Natural killer cell (primary cell): ENCODE results near the gene SLCO2A1. TPM values are rescaled to one million over a fixed set of nuclear protein-coding genes. Genes with fewer than 3 reads are reported as not detected.

Experiments
- ATAC-seq, 3 donors: fragments of 150-1000 bp in 2 of 3; fragments of 200-7000 bp in 1 of 3; cut with Tn5 transposase; 1 replicate in 1 of 3; 2 replicates in 2 of 3; pipeline ENCODE4 v1.10.0; 2021; ENCODE audit warnings: mild to moderate bottlenecking in 2 of 3, moderate library complexity in 2 of 3
- DNase-seq, 2 donors: peaks; one replicate each; pipeline versions ENCODE4 v3.0.0 to v3.0.0-alpha.2; 2013 to 2021; ENCODE audit warnings: mixed read lengths in 1 of 2
- H3K27ac ChIP-seq: one replicate; pipeline ENCODE4 v1.5.1; 2013; ENCODE audit warnings: mild to moderate bottlenecking, low read length
- H3K27me3 ChIP-seq: one replicate; pipeline ENCODE4 v1.6.1; 2013; ENCODE audit warnings: low read length; ENCODE audit not compliant: control insufficient read depth, insufficient read depth
- H3K36me3 ChIP-seq: one replicate; pipeline ENCODE4 v1.6.1; 2013; ENCODE audit warnings: low read length; ENCODE audit not compliant: control insufficient read depth, insufficient read depth
- H3K4me1 ChIP-seq: one replicate; pipeline ENCODE4 v1.6.1; 2013; ENCODE audit warnings: low read length; ENCODE audit not compliant: control insufficient read depth, insufficient read depth
- H3K4me3 ChIP-seq: one replicate; pipeline ENCODE4 v1.5.1; 2013; ENCODE audit warnings: low read length
- H3K9me3 ChIP-seq: one replicate; pipeline ENCODE4 v1.6.1; 2013; ENCODE audit warnings: low read length; ENCODE audit not compliant: control insufficient read depth, insufficient read depth
- H3K27ac Mint-ChIP-seq, 2 donors: one replicate each; pipeline ENCODE4 v1.8.0; 2022; ENCODE audit warnings: mild to moderate bottlenecking in 2 of 2, mixed read lengths in 2 of 2, moderate library complexity in 1 of 2
- H3K27me3 Mint-ChIP-seq, 2 donors: one replicate each; pipeline ENCODE4 v1.8.0; 2022; ENCODE audit warnings: low read depth in 2 of 2, mixed read lengths in 2 of 2
- H3K36me3 Mint-ChIP-seq: one replicate; pipeline ENCODE4 v1.8.0; 2022; ENCODE audit warnings: mixed read lengths
- H3K4me1 Mint-ChIP-seq, 2 donors: one replicate each; pipeline ENCODE4 v1.8.0; 2022; ENCODE audit warnings: mixed read lengths in 2 of 2
- H3K4me3 Mint-ChIP-seq: one replicate; pipeline ENCODE4 v1.8.0; 2022; ENCODE audit warnings: mild to moderate bottlenecking, moderate library complexity, mixed read lengths
- H3K9me3 Mint-ChIP-seq, 2 donors: one replicate each; pipeline ENCODE4 v1.8.0; 2022; ENCODE audit warnings: mixed read lengths in 2 of 2
- WGBS: methylation state at CpG from one replicate; pipeline ENCODE4 v1.1.7; 2013; ENCODE audit warnings: missing lambda C conversion rate; ENCODE audit not compliant: insufficient coverage; 5-methylcytosine and 5-hydroxymethylcytosine counted together
- intact Hi-C: fragments of 100-400 bp; cut with micrococcal nuclease; formaldehyde crosslinking; loops from one replicate; pipeline ENCODE4 v1.14.2; 2022
- total RNA-seq, 4 donors: library from RNA; stranded (reverse); fragments of 120-200 nt in 1 of 4; gene quantifications; one replicate each; pipeline versions ENCODE4 v1.2.3 to v1.2.4, GENCODE V29; 2013 to 2022
- TF ChIP-seq, protein P1 (sequence below): fragments of 200-600 bp; IDR thresholded peaks from one replicate; pipeline ENCODE4 v1.8.0; 2022; ENCODE audit warnings: antibody characterized with exemption

The SLCO2A1 gene
- total RNA-seq, 3 donors from 2014 or later (not counting 1 experiment from before 2014, with no cell fraction given), result not detected

DNA sequence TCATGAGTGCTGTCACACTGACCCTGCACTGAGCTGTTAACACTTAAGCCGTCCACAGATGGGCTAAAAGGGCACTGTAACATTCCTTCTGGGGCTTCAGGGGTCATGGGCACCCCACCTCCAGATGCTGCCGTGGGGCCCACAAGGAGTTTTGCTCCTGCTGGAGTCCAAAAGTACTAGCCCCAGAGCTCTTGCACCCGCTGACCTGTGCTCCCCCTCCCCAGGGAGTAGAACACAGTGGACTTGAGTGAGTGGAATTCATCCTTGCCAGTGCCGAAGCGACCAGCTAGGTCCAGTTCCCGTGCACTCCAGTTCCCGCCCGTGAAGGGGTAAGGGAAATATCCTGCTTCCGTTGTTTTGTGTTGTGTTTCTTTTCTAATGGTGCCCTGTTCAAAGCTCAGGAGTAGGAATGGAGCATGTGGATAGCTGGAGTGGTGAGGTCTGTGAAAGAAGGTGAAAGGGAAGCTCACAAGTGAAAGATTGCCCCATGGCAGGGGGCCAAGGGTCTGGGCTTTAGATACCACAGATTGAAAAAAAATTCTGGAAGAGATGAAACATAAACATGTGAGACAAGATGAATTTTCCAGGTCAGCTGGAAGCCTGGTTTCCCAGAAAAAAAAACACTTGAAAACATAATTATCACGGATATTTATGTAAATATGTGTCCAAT lies 36.6 kb downstream of the SLCO2A1 start:
- TF ChIP-seq, protein P1, sequence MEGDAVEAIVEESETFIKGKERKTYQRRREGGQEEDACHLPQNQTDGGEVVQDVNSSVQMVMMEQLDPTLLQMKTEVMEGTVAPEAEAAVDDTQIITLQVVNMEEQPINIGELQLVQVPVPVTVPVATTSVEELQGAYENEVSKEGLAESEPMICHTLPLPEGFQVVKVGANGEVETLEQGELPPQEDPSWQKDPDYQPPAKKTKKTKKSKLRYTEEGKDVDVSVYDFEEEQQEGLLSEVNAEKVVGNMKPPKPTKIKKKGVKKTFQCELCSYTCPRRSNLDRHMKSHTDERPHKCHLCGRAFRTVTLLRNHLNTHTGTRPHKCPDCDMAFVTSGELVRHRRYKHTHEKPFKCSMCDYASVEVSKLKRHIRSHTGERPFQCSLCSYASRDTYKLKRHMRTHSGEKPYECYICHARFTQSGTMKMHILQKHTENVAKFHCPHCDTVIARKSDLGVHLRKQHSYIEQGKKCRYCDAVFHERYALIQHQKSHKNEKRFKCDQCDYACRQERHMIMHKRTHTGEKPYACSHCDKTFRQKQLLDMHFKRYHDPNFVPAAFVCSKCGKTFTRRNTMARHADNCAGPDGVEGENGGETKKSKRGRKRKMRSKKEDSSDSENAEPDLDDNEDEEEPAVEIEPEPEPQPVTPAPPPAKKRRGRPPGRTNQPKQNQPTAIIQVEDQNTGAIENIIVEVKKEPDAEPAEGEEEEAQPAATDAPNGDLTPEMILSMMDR, result no peak
- no peak for DNase-seq
- no peak overlapping the region for H3K4me3 Mint-ChIP-seq
- no peak overlapping the region for H3K4me3 ChIP-seq
- H3K27me3 ChIP-seq, result no peaks in the 10 kb centered on the region
- no peaks in the 10 kb centered on the region for H3K36me3 Mint-ChIP-seq
- no peak overlapping the region for H3K27ac ChIP-seq
- no peak for ATAC-seq
- no peak overlapping the region for H3K27ac Mint-ChIP-seq
- no peaks in the 10 kb centered on the region for H3K9me3 ChIP-seq
- peaks cover 0 to 8% of the 10 kb centered on the region in 2 donors for H3K27me3 Mint-ChIP-seq
- H3K4me1 Mint-ChIP-seq, result peaks cover under 1 to 4% of the 10 kb centered on the region in 2 donors
- intact Hi-C loops, result no loop called here
- no peaks in the 10 kb centered on the region for H3K36me3 ChIP-seq
- H3K4me1 ChIP-seq, result peaks cover 4% of the 10 kb centered on the region
- no peaks in the 10 kb centered on the region for H3K9me3 Mint-ChIP-seq
- 86% methylated on average over 9 of the region's 10 CpGs for WGBS

DNA sequence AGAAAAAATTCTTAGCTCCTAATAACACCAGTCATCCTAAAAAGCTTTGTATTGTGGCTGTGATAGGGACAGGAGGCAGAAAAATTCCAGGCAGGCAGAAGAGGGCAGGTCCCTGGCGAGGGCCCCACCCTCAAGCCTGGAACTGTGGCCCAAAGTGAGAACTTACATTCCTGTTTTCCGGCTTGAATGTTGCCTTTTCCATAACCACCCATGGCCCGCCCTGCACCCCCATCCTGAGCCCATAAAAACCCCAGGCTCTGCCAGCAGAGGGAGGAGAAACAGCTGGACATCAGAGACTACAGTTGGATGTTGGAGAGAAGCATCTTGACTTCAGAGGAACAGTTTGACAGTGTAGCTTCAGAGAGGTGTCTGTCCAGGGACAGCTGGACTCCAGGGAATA lies 37.3 kb downstream of the SLCO2A1 start:
- Mint-ChIP-seq H3K27ac (no peak overlapping the region), H3K4me1 (peaks cover 8% of the 10 kb centered on the region in 2 donors), H3K4me3 (no peak overlapping the region), H3K27me3 (peaks cover 0 to 10% of the 10 kb centered on the region in 2 donors), H3K9me3 (no peaks in the 10 kb centered on the region), H3K36me3 (no peaks in the 10 kb centered on the region)
- intact Hi-C loops, result no loop called here
- no peak overlapping the region for H3K4me3 ChIP-seq
- 84% methylated on average over 3 of the region's 3 CpGs for WGBS
- H3K9me3 ChIP-seq, result no peaks in the 10 kb centered on the region
- DNase-seq (no peak), ATAC-seq (no peak)
- H3K27ac ChIP-seq, result no peak overlapping the region
- peaks cover 4% of the 10 kb centered on the region for H3K4me1 ChIP-seq
- no peaks in the 10 kb centered on the region for H3K36me3 ChIP-seq
- H3K27me3 ChIP-seq, result no peaks in the 10 kb centered on the region
- TF ChIP-seq, protein P1, result no peak

DNA sequence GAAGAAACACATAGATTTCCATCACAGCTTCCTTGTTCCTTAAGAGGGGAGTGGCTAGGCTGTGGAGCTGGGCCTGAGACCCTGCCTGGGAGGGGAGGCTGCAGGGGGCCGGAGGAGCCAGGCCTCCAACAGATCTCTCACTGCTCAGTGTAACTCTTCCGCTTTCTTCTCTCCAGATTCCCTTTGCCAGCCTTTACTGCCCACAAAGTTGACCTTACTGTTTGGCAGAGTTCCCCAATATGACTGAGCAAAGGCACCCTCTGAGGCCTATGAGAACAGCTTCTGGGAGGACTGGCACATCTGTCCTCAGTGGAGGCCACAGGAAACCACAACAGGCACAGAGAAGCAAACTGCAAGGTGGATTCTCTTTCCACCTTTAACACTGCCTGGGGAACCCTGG lies 38.1 kb downstream of the SLCO2A1 start:
- Mint-ChIP-seq H3K4me3 (no peak overlapping the region), H3K36me3 (no peaks in the 10 kb centered on the region), H3K27ac (no peak overlapping the region), H3K9me3 (no peaks in the 10 kb centered on the region), H3K27me3 (peaks cover 0 to 11% of the 10 kb centered on the region in 2 donors), H3K4me1 (peaks cover 11 to 12% of the 10 kb centered on the region in 2 donors)
- WGBS, result 48% methylated on average over 2 of the region's 2 CpGs
- Histone ChIP-seq H3K27me3 (no peaks in the 10 kb centered on the region), H3K4me1 (peaks cover 4% of the 10 kb centered on the region), H3K36me3 (no peaks in the 10 kb centered on the region), H3K9me3 (no peaks in the 10 kb centered on the region), H3K4me3 (no peak overlapping the region), H3K27ac (no peak overlapping the region)
- intact Hi-C loops, result no loop called here
- ATAC-seq, result peak in 1 of 3 donors; percentile 22
- TF ChIP-seq, protein P1, result no peak
- DNase-seq, result no peak

DNA sequence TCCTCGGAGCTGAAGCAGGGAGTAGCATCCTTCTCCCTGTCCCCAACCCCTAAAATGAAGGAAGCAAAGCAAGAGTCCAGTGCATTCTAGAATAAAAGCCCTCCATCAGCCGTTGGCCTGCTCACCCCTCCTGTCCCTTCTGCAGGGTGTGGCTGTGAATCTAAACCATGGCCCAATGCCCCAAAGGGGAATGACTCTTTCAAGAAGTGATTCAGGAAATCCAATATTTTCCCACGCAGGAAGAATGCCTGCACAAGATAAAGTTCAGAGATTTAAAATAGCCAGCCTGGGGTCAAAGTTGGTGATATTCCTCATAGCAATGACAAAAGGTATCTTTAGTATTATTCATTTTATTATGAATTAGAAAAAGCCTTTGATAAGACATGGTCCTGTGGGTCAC lies 38.5 kb downstream of the SLCO2A1 start:
- DNase-seq, result no peak
- intact Hi-C loops, result no loop called here
- H3K9me3 ChIP-seq, result no peaks in the 10 kb centered on the region

More for the DNA sequence above, 38.5 kb downstream of the SLCO2A1 start:
- ATAC-seq, result no peak
- WGBS, result 59% methylated on average over 3 of the region's 3 CpGs
- H3K27me3 ChIP-seq, result no peaks in the 10 kb centered on the region
- H3K27ac Mint-ChIP-seq, result no peak overlapping the region
- H3K4me3 Mint-ChIP-seq, result no peak overlapping the region
- no peaks in the 10 kb centered on the region for H3K36me3 ChIP-seq
- H3K27me3 Mint-ChIP-seq, result peaks cover 0 to 11% of the 10 kb centered on the region in 2 donors
- H3K27ac ChIP-seq, result no peak overlapping the region
- H3K36me3 Mint-ChIP-seq, result no peaks in the 10 kb centered on the region
- no peaks in the 10 kb centered on the region for H3K9me3 Mint-ChIP-seq
- TF ChIP-seq, protein P1, result no peak
- peaks cover 4% of the 10 kb centered on the region for H3K4me1 ChIP-seq
- H3K4me3 ChIP-seq, result no peak overlapping the region
- H3K4me1 Mint-ChIP-seq, result peaks cover 11 to 12% of the 10 kb centered on the region in 2 donors
